B cell (primary cell): Measurements from ENCODE around the gene ZNF831.

Experiments used
- CTCF ChIP-seq: fragments of 200-600 bp; IDR thresholded peaks from one replicate; pipeline ENCODE4 v1.8.0; 2022; ENCODE audit warnings: antibody characterized with exemption, mild to moderate bottlenecking
- EZH2 ChIP-seq: IDR thresholded peaks from 2 replicates; pipeline ENCODE4 v1.6.1; 2012; ENCODE audit warnings: borderline replicate concordance, low read depth, mild to moderate bottlenecking, moderate library complexity, low read length; ENCODE audit not compliant: insufficient read depth, poor library complexity, severe bottlenecking

DNA sequence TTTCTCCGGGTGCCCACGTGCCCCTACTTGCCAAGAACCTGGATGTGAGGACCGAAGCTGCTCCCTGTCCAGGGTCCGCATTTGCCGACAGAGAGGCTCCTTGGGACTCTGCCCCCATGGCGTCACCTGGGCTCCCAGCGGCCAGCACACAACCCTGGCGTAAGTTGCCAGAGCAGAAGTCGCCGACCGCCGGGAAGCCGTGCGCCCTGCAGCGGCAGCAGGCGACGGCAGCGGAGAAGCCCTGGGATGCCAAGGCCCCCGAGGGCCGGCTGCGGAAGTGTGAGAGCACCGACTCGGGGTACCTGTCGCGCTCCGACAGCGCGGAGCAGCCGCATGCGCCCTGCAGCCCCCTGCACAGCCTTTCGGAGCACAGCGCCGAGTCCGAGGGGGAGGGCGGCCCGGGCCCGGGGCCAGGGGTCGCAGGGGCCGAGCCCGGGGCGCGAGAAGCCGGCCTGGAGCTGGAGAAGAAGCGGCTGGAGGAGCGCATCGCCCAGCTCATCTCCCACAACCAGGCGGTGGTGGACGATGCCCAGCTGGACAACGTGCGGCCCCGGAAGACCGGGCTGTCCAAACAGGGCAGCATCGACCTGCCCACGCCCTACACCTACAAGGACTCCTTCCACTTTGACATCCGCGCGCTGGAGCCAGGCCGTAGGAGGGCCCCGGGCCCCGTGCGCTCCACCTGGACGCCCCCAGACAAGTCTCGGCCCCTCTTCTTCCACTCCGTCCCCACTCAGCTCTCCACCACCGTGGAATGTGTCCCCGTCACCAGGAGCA is 28.3 kb downstream of the ZNF831 start:
- TF ChIP-seq CTCF (no peak), EZH2 (no peak)
